HS-5 (cell line): Measurements from ENCODE around the gene CXADR.

ENCODE experiments used
- DNase-seq: peaks from one replicate; pipeline ENCODE4 v3.0.0-alpha.2; 2012; ENCODE audit warnings: low read depth

The CXADR gene

DNA sequence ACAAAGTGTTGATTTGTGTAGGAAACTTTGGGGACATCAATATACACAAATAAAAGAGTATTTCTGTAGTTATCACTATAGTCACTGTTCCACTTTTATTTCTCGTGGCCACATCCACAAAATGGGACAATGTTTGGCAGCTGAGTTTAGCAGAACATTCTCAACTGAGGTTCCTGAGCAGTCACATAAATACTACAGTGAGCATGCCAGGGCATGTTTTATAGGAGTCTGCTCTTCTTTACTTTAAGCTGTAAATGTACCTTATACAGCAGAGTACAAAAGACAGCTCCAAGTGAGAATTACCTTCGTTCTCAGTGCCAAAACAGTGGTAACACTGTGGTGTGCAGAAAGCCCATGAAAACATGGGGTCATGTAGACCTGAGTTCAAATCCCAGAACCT lies 94.8 kb downstream of the CXADR start:
- DNase-seq = no peak

DNA sequence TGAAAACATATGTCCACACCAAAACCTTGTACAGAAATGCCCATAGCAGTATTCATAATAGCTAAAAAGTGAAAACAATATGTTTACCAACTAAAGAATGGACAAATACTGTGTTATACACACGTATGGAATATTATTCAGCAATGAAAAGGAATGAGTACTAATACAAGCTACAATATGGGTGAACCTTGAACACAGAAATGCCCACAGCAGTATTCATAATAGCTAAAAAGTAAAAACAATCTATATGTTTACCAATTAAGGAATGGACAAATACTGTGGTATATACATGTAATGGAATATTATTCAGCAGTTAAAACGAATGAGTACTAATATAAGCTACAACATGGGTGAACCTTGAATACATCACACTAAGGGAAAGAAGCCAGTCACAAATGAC lies 96.8 kb downstream of the CXADR start:
- DNase-seq = no peak

DNA sequence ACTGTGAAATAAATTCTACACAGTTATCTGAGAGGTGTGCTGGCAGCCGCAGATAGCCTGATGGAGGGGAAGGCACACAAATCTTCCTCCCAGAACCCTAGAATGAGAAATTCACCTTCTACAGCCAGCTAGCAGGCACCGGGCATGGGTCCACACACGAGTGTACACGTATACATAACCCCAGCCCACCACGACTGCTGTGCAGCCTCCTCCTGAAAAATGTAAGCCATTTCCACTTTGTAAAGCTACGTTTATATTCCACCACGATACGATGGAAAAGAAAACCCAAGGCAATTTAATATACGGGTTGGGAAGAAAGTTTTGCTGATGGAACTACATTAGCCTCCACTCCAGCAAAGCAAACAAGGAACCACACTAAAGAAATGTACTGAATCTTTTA lies 98.1 kb downstream of the CXADR start:
- no peak for DNase-seq

DNA sequence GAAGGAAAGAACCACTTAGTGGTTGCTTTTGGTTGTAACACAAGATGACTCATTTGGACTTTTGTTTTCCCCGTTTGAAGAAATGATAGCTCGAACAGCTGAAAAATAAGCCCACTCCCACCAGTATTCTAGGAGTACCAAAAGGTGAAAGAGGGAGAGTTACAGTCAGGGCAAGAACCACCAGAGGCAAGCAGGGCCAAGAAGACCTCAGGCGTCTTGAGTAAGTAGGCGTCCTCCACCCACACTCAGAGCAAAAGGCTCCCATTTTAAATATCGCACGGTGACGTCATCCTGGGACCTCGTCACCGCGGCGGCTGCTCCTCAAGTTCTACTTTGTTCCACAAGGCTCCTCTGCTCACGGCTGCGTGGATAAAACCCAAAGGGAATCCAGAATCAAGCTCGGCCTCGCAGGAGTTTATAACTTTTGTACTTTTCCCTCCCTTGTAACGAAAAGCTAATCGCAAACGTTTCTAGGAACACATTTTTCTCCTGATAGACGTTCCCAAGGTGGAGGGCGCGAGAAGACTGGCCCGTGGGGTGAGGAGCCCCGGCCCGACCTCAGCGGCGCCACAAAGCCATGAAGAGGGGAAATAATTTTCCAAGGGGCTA lies 98.7 kb downstream of the CXADR start:
- DNase-seq = peak; percentile 77

DNA sequence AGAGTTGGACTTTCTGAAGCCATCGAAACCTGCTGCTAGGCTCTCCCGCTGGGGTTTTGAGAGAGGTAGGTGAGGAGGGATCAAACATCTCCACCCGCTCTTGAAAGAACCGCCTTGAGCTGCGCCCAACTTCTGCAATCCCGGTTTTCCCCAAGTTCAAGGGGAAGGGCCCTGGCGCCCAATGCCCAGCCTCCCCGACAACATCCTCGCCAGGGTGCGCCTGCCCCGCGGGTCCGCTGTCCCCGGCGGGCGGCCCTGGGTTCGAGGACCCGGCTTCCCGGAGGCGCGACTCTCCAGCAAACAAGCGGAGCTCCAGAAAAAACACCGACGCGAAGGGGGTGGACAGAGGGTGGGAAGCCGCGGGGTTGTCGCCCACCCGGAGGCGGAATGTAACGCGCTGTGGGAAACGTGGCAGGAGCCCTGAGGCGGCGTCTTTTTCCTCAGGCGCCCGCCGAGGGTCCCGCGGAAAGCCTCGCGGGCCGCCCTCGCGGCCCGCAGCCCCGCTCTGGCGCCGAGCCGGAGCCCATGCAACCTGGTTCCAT lies 99.3 kb downstream of the CXADR start:
- no peak for DNase-seq

DNA sequence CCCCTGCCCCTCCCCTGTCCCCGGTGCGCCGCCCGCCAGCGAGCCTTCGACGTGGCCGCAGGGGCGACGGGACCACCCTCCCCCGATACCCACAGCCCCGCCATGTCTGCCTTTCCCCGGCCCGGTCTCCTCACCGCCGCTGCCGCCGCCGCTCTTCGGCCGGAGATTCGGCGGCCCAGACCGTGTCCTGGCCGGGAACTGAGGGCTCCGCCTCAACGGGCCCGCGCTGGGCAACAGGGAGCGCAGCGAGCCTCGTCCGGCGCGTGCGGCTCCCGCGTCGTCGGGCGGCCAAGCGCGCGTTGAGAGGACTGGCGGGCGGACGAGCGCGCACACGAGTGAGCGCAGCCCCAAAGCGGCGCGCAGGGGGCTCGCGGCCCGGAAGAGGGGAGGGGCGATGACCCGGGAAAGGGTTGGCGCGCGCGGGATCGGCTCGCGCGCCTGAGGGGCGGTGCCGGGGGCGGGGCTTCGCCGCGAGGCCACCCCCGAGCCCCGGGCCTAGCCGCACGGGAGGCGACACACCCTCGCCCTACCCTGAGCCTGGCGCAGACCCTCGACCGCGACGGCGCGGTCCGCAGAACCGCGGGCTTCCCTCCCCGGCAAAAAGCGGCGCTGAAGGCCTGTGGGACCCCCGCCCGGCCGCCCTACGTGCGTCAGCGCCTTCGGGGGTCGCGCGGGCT lies 99.9 kb downstream of the CXADR start, which contains the start of gene BTG3:
Gene BTG3 (minus strand): TSS at position 337 of the 677 bp plus-strand sequence. CDS start 3,757 bp downstream, outside the sequence.
- DNase-seq = peak; percentile 35

DNA sequence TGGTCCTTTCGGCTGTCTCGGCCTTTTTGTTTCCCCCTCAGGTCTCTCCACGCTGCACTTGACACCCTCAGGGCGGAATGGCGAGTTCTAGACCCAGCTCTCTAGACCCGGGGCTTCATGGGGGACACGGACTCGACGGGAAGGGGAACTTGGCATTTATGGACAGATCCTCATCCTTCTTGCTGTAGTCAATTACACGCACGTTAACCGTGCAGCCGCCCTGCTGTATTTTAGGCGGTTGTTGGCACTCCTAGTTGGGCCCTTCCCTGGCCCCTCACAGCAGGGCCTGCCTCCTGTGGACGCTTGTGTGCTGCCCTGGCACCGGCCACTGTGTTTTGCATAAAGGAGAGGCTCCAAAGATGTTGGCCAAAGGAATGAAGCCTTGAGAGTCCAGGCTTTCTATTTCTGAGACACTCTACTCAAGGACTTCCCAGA lies 100.4 kb downstream of the CXADR start:
- DNase-seq = no peak

DNA sequence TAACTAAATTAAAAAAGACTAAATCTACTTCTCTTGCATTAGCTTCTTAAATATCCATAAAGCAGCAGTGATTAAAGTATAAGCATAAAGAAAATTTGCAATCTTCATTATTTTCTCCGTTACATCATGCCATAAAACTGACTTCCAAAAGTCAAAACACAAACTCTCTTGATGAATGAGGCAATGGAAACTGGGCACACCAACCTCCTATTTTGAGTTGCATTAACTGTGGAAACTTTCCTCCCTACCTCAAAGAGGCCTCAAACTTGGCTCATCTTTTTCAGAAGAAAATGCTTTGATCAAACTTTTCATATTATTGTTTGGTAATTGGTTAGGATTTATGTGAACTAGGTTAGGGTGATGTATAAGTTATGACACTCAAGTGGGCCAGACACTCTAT lies 104.0 kb downstream of the CXADR start:
- no peak for DNase-seq

DNA sequence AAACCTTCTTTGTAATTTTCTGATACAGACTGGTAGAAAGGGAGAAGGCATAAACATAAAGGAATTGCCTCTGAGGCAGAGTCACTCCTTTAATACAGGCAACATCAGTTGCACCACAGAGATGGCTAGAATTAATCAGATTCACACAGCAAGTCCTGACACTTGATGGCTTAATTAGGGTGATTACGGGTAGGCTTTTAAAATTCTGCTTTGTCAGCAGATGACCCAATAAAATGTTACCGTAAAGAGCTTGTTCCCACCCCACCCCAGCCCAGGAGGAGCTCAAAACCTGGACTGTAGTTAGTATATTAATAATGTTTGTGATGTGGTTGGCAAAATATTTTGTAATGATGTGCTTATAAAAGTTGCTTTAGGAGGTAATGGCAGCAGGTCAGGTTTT lies 109.2 kb downstream of the CXADR start:
- DNase-seq = no peak

DNA sequence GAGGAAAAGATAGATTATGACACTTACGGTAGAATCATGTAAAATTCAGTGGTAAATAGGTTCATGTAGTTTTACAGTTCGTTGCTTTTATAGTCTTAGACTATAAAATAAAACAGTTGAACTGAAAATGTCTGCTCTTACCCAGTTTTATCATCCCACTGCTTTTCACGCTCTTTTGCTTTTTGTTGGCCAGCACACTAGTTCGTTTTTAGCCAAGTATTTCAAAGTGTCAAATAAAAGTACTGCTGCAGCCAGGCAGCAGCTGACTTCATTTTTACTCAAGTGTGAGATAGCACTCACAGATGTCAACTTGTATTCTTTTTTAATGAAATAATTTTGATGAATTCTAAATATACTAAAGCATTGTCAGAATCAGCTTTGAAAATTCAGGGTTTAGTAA lies 118.4 kb downstream of the CXADR start:
- no peak for DNase-seq

DNA sequence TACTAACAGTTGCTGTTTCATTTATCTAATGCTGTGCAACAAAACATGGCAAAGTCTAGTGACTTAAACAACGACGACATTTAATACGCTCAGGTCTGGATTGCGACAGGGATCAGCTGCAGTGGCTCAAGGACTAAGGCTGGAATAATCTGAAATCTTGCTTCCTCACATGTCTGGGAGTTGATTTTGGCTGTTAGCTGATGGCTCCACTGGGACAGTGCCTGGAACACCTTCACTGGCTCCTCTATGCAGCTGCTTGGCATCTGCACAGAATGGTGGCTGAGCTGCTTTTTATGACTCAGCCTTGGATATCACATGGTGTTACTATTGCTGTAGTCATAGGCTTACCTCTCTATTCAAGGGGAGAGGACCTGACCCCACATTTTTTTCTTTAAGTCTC lies 123.9 kb downstream of the CXADR start:
- no peak for DNase-seq

DNA sequence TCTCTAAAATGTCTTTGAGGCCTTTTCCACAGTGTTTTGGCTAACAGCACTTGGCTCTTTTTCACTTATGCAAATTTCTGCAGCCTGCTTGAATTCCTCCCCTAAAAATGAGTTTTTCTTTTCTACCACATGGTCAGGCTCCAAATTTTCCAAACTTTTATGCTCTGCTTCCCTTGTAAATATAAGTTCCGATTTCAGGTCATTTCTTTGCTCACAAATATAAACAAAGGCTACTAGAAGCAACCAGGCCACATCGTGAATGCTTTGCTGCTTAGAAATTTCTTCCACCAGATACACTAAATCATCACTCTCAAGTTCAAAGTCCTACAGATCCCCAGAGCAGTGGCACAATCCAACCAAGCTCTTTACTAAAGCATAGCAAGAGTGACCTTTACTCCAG lies 128.0 kb downstream of the CXADR start:
- no peak for DNase-seq
